Epithelial cell of proximal tubule (primary cell): ENCODE data around the gene CYP8B1. TPM values are rescaled to one million over a fixed set of nuclear protein-coding genes. Genes with fewer than 3 reads are reported as not detected.

ENCODE experiments used
- DNase-seq: peaks from one replicate; pipeline ENCODE4 v3.0.0-alpha.2; 2011; ENCODE audit warnings: low read depth
- H3K4me3 ChIP-seq: 2 replicates; pipeline ENCODE4 v1.5.1; 2011; ENCODE audit warnings: low read depth, mild to moderate bottlenecking, low read length
- CTCF ChIP-seq: conservative IDR thresholded peaks from 2 replicates; pipeline ENCODE4 v1.5.1; 2012; ENCODE audit warnings: low read depth, mild to moderate bottlenecking, low read length
- total RNA-seq: library from RNA; depleted of rRNA; stranded (reverse); fragments of >200 nt; gene quantifications from 2 replicates; pipeline ENCODE4 v1.2.3, GENCODE V29; 2015

CYP8B1 gene
- total RNA-seq, 1 donor from 2014 or later = not detected

DNA sequence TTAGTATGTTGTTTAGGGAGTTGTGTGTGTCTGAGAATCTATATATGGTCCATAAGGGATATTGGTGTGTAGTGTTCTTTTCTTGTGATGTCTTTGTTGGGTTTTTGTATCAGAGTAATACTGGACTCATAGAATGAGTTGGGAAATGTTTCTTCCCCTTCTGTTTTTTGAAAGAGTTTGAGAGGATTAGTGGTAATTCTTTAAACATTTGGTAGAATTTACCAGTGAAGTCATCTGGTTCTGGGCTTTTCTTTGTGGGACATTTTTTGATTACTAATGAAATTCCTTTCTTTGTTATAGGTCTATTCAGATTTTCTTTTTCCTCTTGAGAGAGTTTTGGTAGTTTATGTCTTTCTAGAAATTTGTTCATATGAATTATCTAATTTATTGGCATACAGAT, 49.5 kb downstream of the CYP8B1 start:
- DNase-seq = no peak
- no peak overlapping the region for H3K4me3 ChIP-seq
- TF ChIP-seq CTCF = no peak

DNA sequence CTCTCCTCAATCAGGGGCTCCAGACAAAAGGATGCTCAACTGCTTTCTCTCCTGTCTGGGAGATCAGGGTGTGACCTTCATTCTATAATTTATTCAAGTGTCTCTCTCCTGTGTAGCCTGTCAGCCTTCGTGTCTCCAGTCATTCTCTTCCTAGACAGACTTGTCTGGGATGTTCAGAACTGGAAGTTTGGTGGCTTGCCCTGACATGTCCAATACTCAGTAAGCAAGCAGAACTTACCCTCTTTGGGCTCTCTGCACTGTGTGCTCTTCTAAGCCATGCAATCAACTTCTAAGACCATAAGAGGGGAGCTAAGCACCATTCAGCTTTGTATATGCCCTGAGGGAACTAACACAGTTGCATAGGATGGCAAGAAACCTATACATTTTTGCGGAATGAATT, 52.3 kb downstream of the CYP8B1 start:
- no peak for TF ChIP-seq CTCF
- DNase-seq = no peak
- no peak overlapping the region for H3K4me3 ChIP-seq

DNA sequence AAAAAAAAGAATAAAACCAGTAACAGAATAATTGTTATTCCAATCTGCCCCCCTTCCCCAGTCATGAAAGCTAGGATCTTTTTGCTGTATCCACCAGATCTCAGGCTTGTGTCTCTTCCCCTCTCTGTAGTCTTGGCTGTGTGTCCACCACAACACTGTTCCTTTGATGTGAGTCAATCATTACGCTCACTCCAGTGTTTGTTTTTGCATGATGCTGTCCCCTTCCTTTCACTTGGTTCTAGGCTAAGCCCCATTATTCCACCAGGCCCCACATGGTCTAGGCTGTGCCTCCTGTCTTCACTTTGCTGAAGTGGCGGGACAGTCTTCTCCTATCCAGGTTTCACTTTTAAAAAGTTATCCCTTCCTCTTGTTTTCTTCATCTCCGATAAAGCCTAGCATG, 52.9 kb downstream of the CYP8B1 start:
- no peak overlapping the region for H3K4me3 ChIP-seq
- DNase-seq = no peak
- TF ChIP-seq CTCF = no peak

Other genes starting within 250 kb of the CYP8B1 start
- 5.6 and 6.2 TPM in 2 replicates for gene ZBTB47, start 222.2 kb downstream of the CYP8B1 start, total RNA-seq
- not detected in 2 replicates for gene KLHL40, start 190.3 kb downstream of the CYP8B1 start, total RNA-seq
- not detected in 2 replicates for gene HHATL, start 173.1 kb downstream of the CYP8B1 start, total RNA-seq
- 0.65 and 1.7 TPM in 2 replicates for gene CCDC13, start 102.6 kb downstream of the CYP8B1 start, total RNA-seq
- 246 and 247 TPM in 2 replicates for gene HIGD1A, start 71.4 kb downstream of the CYP8B1 start, total RNA-seq
- 2.8 and 6.1 TPM in 2 replicates for gene ACKR2, start 66.4 kb downstream of the CYP8B1 start, total RNA-seq
- 1.7 and 6.3 TPM in 2 replicates for gene ZNF662, start 30.3 kb upstream of the CYP8B1 start, total RNA-seq
- gene GASK1A, start 103.4 kb upstream of the CYP8B1 start, total RNA-seq = 1.1 and 1.2 TPM in 2 replicates
- gene POMGNT2, start 230.2 kb upstream of the CYP8B1 start, total RNA-seq = 16.1 and 25.3 TPM in 2 replicates